WI38 (cell line): ENCODE data around the gene CNDP2.

Experiments used
- H3K4me3 ChIP-seq: 2 replicates; pipeline ENCODE4 v1.5.1; 2011; ENCODE audit warnings: low read depth, mild to moderate bottlenecking, control low read depth, low read length
- CTCF ChIP-seq: IDR thresholded peaks from 2 replicates; pipeline ENCODE4 v1.5.1; 2012; ENCODE audit warnings: low read depth, mild to moderate bottlenecking, control low read depth, low read length

CNDP2 gene

GRCh38 chr18:74495581-74496507, at the start of gene CNDP2:
Gene CNDP2 (plus strand): TSS chr18:74496363. CDS start chr18:74499974, 3,611 bp downstream.
- TF ChIP-seq CTCF = no peak
- peak within 1 kb of the TSS; percentile 90 for H3K4me3 ChIP-seq

- H3K4me3 ChIP-seq = no peak overlapping the region
- no peak for TF ChIP-seq CTCF
Measured at GRCh38 chr18:74446631-74447403, 49.3 kb upstream of the CNDP2 start.

GRCh38 chr18:74447404-74448152, 48.6 kb upstream of the CNDP2 start:
- no peak overlapping the region for H3K4me3 ChIP-seq
- TF ChIP-seq CTCF = no peak

GRCh38 chr18:74450626-74451025, 45.5 kb upstream of the CNDP2 start:
- no peak overlapping the region for H3K4me3 ChIP-seq
- no peak for TF ChIP-seq CTCF

GRCh38 chr18:74451148-74451547, 45.0 kb upstream of the CNDP2 start:
- no peak for TF ChIP-seq CTCF

GRCh38 chr18:74453016-74453566, 43.1 kb upstream of the CNDP2 start:
- no peak overlapping the region for H3K4me3 ChIP-seq
- TF ChIP-seq CTCF = no peak

More at GRCh38 chr18:74451148-74451547, 45.0 kb upstream of the CNDP2 start:
- no peak overlapping the region for H3K4me3 ChIP-seq
